Kidney epithelial cell (primary cell): ENCODE data around the gene ACTG1. TPM values are rescaled to one million over a fixed set of nuclear protein-coding genes. Genes with fewer than 3 reads are reported as not detected.
A peak's percentile ranks its signal among the peaks of the same experiment; 100 is the strongest.

ENCODE experiments used
- DNase-seq: peaks from one replicate; pipeline ENCODE4 v3.0.0-alpha.2; 2010; ENCODE audit warnings: low read depth
- H3K27me3 ChIP-seq: 2 replicates; pipeline ENCODE4 v1.6.0; 2011; ENCODE audit warnings: low read length; ENCODE audit not compliant: control insufficient read depth, insufficient read depth
- H3K36me3 ChIP-seq: 2 replicates; pipeline ENCODE4 v1.5.1; 2011; ENCODE audit warnings: low read length; ENCODE audit not compliant: control insufficient read depth, insufficient read depth
- H3K4me3 ChIP-seq: 2 replicates; pipeline ENCODE4 v1.5.1; 2011; ENCODE audit warnings: low read depth, mild to moderate bottlenecking, control low read depth, low read length
- total RNA-seq: library from RNA; depleted of rRNA; stranded (reverse); fragments of >200 nt; gene quantifications from 2 replicates; pipeline ENCODE4 v1.2.3, GENCODE V29; 2015
- TF ChIP-seq, protein P1 (sequence below): IDR thresholded peaks from 2 replicates; pipeline ENCODE4 v1.5.1; 2011; ENCODE audit warnings: mild to moderate bottlenecking, moderate library complexity, low read length, control low read depth, inconsistent platforms; ENCODE audit not compliant: insufficient read depth, poor library complexity, severe bottlenecking

The ACTG1 gene
- total RNA-seq, 1 donor from 2014 or later, result 9,424 TPM

DNA sequence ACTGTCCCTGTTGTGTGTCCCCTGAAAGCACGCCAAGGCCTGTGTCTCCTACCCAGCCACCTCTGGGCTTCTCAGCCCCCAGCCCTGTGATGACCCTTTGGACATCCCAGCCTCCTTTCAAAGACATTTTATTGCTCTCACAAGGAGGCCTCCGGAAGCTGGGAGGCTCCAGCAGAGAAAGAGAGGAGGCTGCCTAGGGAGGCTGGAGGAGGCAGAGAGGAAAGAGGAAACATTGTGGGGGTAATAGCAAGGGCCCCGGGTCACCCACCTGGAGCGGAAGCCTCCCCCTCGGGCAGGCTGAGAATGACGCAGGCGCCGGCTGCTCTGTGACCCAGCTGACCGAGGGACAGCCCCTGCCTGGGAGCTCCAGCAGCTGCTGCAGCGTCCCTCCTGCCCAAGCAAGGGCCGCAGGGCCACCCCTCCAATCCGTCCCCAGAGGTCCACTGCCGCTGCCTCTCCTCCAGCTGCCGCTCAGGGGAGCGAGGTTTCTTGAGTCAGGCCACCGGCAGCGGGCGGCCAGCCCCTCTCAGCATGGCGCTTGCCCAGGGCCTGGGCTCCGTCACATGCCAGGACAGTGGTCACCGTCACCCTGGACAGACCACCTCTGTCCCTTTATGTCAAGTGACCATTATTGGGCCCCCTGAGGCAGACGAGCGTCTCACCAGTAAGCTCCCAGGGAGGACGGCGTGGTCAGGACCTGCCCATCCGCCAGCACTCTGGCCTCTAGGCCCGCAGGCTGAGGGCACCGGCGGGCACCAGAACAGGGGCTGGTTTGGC lies 29.3 kb downstream of the ACTG1 start:
- Histone ChIP-seq H3K4me3 (no peak overlapping the region), H3K36me3 (no peaks in the 10 kb centered on the region)

DNA sequence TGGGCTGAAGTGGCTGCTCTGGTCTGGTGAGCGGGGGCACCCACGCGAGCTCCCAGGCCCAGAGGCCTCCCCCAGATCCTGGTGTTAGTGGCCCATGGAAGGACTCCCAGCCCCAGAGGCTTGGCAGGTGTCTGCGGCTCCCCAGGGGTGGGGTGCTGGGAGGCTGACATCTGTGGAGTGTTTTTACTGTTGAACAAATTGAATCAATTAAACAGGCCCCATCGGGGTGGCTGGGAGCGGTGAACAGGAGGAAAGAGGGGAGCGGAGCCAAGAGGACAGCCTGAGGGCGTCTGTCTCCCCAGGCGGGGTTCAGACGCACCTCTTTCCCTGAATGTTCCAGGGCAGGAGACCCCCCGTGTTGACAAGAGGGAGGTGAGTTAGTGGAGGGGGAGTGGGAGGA lies 29.9 kb downstream of the ACTG1 start:
- DNase-seq, result no peak
- H3K4me3 ChIP-seq, result no peak overlapping the region
- TF ChIP-seq, protein P1, sequence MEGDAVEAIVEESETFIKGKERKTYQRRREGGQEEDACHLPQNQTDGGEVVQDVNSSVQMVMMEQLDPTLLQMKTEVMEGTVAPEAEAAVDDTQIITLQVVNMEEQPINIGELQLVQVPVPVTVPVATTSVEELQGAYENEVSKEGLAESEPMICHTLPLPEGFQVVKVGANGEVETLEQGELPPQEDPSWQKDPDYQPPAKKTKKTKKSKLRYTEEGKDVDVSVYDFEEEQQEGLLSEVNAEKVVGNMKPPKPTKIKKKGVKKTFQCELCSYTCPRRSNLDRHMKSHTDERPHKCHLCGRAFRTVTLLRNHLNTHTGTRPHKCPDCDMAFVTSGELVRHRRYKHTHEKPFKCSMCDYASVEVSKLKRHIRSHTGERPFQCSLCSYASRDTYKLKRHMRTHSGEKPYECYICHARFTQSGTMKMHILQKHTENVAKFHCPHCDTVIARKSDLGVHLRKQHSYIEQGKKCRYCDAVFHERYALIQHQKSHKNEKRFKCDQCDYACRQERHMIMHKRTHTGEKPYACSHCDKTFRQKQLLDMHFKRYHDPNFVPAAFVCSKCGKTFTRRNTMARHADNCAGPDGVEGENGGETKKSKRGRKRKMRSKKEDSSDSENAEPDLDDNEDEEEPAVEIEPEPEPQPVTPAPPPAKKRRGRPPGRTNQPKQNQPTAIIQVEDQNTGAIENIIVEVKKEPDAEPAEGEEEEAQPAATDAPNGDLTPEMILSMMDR, result no peak

More for the DNA sequence above, 29.3 kb downstream of the ACTG1 start:
- TF ChIP-seq, protein P1, result no peak
- DNase-seq, result no peak
- H3K27me3 ChIP-seq, result peaks cover 6% of the 10 kb centered on the region

DNA sequence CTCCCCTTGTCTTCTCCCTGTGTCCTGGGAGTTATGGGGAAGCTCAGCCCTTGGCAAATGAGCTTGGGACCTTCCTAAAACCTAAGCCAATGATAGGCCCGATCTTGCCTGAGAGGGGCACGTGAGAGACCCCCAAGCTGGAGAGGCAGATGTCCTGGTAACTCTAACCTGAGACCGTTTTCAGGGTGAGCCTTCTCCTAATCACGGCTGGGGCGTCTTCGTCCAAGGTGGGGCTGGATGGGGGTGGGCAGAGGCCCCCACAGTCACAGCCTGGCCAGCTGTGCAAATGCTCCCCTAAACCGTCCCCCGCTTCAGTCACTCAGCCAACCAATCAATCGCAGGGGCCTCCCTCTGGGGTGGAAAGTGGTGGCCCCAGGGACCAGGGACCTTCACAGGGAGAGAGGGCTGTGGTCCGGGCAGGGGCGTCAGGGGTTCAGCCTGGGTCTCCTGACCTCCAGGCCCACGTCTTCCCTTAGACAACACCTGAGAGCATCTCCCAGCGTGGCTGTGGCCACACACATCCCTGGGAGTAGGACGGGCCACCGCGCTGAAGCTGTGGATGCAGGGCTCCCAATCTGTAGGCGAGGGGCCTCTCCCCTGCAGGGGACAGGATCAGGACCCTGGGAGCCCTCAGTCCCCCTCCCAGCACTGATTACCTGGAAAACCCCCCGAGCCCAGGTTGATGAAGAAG lies 30.6 kb downstream of the ACTG1 start:
- H3K4me3 ChIP-seq, result peak overlapping the region; percentile 41

More for the DNA sequence above, 29.9 kb downstream of the ACTG1 start:
- Histone ChIP-seq H3K36me3 (no peaks in the 10 kb centered on the region), H3K27me3 (peaks cover 6% of the 10 kb centered on the region)

DNA sequence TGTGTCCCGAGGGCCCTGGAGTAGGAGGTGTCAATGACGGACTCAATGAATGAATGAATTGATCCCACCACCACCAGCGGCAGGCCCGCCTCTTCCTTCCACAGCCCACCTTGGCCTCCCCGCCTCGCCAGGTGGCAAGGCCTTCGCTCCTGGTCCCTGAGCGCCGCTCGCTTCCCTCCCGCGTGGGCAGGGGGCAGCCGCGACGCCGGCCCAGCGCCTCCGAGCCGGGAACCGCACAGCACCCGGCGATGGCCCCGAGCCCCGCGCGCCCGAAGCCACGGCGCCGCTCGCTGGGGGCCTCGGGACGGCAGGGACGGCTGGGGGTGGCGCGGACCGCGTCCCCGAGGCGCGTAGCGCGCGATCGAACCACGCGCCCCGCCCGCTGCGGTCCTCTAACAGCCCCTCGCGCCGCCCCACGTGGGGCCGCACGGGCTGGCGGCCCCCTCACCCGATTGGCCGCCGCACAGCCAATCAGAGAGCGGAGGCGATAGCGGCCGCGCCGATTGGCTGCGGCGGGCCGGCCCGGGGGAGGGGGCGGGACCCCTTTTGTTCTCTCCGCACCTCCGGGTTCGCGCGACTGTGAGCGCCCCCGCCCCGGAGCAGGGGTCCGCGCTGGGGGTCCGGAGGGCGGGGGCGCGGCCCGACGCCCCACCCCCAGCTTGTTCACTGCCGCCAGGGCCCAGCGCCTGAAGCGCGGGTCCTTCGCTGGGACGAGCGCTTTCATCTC lies 31.4 kb downstream of the ACTG1 start:
- Histone ChIP-seq H3K36me3 (no peaks in the 10 kb centered on the region), H3K4me3 (peak overlapping the region; percentile 41), H3K27me3 (peaks cover 6% of the 10 kb centered on the region)
- DNase-seq, result no peak
- TF ChIP-seq, protein P1, result no peak

More for the DNA sequence above, 30.6 kb downstream of the ACTG1 start:
- no peak for DNase-seq
- no peaks in the 10 kb centered on the region for H3K36me3 ChIP-seq
- TF ChIP-seq, protein P1, result no peak
- peaks cover 6% of the 10 kb centered on the region for H3K27me3 ChIP-seq

DNA sequence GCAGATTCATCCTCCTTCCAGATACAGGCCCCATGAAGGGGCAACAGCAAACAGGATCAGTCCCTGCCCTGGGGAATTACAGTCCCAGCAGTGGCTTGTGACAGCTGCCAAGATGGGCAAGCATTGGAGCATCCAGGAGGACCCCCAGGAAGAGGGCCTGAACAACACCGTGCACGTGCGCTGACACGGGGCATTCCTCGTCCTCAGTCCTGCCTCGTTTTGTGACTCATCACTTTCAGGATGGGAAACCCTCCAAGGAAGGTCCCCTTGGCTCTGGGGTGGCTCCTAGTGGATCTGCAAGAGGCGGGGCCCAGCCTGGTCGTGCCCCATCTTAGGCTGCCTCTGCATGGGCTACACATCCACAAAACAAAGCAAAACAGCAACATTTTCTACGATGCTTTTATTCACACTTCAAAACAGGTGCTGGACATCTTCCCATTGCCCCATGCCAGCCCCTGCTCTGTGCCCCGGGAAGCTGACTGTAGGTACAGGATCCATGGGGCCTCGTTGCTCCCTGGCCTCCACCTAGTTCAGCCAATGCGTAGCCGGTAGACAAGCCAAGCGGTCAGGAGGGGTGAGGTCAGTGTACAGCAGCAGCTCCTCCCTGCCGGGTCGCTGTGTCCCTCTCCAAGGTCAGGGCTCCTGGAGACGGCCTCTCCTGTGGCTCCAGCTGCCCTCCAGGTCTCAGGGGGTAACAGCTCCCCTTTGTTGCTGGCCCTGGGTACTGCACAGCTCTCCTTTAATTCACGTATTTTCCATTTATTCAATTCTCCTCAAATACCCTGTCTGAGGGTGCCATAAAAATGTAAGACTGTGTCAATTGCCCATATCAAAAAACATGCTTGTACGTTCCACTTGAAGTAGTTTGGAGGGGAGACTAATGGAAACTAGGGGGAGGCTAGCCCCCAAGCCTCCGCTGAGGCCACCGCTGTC lies 32.2 kb downstream of the ACTG1 start:
- no peaks in the 10 kb centered on the region for H3K36me3 ChIP-seq
- H3K27me3 ChIP-seq, result peaks cover 6% of the 10 kb centered on the region
- DNase-seq, result no peak
- H3K4me3 ChIP-seq, result no peak overlapping the region
- TF ChIP-seq, protein P1, result peak; percentile 1
